ENCODE measurements around the gene ASF1B. TPM values are rescaled to one million over a fixed set of nuclear protein-coding genes. Genes with fewer than 3 reads are reported as not detected.
A peak's percentile ranks its signal among the peaks of the same experiment; 100 is the strongest.
"Not testable (repeated sequence)": the region's sequence is repeated elsewhere in the genome, so short reads cannot be mapped to it uniquely, and the experiment has no call there.

ASF1B gene
- total RNA-seq = 10 to 100 TPM; 48.2 to 89.3 TPM

DNA sequence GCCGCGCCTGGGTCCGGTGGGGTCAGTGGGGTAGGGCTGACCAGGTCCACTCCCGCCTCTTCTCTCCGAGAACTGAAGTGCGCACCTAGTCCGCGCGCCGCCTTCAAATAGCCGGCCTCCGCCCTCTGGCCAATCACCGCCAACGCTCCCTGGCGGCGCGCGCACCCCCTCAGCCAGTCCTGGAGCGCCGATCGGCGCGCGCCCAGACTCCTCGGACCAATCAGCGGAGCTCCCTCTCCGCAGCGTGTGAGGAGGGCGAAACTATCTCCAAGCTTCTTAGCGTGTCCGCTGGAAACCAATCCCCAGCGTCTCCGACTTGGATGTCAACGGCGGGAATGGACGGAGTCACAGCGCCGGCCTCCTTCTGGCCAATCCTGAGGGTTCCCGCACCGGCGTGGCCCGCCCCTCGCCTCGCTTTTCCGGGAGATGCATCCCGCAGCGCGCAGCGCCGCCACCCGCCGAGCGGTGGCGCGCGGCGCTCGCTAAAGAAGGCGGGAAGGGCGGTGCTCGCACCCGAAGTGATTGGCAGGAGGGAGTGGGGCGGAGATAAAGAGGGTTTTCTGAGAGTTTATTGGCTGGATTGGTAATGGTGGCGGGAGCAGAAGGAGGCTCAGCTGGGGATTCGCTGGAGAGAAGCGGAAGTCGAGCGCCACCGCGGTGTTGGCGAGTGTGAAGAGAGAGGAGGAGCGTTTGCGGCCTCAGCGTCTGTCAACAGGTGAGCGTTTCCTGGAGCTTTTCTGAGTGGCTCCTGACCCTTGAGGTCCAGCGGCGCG, at the start of gene ASF1B:
Gene ASF1B, minus strand, starts transcription at position 81 of the 773 bp plus-strand sequence. CDS start 133 bp downstream, outside the sequence.
- peak within 1 kb of the TSS; percentile 74 to 78 for H3K27ac Mint-ChIP-seq
- peak within 1 kb of the TSS; percentile 82 for H3K4me3 Mint-ChIP-seq
- ATAC-seq (peak; percentile 90 to 91), DNase-seq (ENCODE audit: low spot score) (peak; percentile 100)
- peaks cover 20 to 25% of the 10 kb centered on the region in 2 donors for H3K4me1 Mint-ChIP-seq (ENCODE audit: low read depth in 2 of 2)
- no peaks in the 10 kb centered on the region for H3K36me3 Mint-ChIP-seq
- no peaks in the 10 kb centered on the region for H3K27me3 Mint-ChIP-seq
- no peaks in the 10 kb centered on the region for H3K9me3 Mint-ChIP-seq

DNA sequence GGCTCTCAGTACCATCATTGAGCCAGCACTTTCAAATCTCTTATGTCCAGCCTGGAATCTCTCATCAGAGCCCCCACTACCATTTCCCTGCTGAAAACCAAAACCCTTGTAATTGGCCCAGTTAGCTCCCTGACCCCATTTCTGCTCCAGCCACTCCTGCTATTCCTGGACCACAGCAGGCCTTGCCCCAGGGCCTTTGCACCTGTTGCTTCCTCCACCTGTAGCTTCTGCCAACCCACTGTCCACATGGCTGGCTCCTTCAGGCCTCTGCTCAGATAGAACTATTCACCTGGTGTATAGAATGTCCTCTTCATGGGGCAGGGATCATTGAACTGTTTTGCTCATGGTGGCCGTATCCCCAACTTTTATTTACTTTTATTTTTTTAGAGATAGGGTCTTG, 49.3 kb upstream of the ASF1B start:
- not testable (repeated sequence) for H3K36me3 Mint-ChIP-seq; DNase-seq (ENCODE audit: low spot score); H3K9me3 Mint-ChIP-seq; ATAC-seq; H3K27me3 Mint-ChIP-seq; H3K4me3 Mint-ChIP-seq
- peak overlapping the region in 1 of 2 donors; percentile 48 for H3K27ac Mint-ChIP-seq
- H3K4me1 Mint-ChIP-seq (ENCODE audit: low read depth in 2 of 2) = peaks cover 0 to 11% of the 10 kb centered on the region in 2 donors

DNA sequence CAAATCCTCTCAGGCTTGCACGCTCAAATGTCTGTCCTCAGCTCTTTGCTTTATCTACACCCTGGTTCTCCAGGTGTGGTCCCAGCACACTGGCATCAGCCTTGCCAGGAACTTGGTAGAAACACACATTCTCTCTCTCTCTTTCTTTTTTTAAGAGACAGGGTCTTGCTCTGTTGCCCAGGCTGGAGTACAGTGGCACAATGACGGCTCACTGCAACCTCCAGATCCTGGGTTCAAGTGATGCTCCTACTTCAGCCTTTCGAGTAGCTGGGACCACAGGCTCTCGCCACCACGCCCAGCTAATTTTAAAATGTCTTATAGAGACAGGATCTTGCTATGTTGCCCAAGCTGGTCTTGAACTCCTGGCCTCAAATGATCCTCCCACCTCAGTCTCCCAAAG, 48.8 kb upstream of the ASF1B start:
- H3K4me3 Mint-ChIP-seq = no peak overlapping the region
- no peak overlapping the region for H3K27ac Mint-ChIP-seq
- peaks cover 0 to 6% of the 10 kb centered on the region in 2 donors for H3K4me1 Mint-ChIP-seq (ENCODE audit: low read depth in 2 of 2)

DNA sequence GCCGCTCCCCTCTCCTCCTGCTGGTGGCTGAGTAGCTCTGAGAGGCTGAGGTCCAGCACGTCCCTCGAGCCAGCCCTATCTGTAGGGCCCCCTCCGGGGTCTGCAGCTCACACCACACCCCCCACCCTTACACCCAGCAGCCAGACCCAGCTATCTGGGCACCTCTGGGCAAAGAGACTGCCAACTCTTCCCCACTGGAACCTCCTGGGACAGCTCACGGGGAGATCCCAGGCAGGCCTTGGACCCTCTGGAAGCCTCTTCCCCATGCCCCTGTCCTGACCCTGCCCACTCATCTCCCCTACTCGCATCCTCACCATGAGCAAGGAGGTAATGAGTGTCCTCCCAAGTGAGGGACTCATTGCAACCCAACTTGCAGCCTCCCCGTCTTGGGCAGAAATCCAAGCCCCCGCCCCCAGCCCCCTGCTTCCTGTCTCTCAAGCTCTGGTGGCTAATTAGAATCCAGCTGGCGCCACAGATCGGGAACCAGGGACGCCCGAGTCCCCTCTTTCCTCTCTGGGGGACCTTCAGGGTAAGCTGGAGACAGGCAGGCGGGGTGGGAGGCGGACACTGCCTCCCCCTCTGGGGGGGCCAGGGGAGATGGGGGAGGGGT, 47.5 kb upstream of the ASF1B start:
- Mint-ChIP-seq H3K4me3 (no peak overlapping the region), H3K36me3 (no peaks in the 10 kb centered on the region), H3K9me3 (no peaks in the 10 kb centered on the region), H3K4me1 (ENCODE audit: low read depth in 2 of 2) (peaks cover 0 to 6% of the 10 kb centered on the region in 2 donors), H3K27ac (no peak overlapping the region), H3K27me3 (no peaks in the 10 kb centered on the region)
- no peak for ATAC-seq
- DNase-seq (ENCODE audit: low spot score) = no peak

More for the DNA sequence above, 48.8 kb upstream of the ASF1B start:
- H3K27me3 Mint-ChIP-seq = no peaks in the 10 kb centered on the region
- H3K9me3 Mint-ChIP-seq = no peaks in the 10 kb centered on the region
- H3K36me3 Mint-ChIP-seq = no peaks in the 10 kb centered on the region
- ATAC-seq (no peak), DNase-seq (ENCODE audit: low spot score) (no peak)

DNA sequence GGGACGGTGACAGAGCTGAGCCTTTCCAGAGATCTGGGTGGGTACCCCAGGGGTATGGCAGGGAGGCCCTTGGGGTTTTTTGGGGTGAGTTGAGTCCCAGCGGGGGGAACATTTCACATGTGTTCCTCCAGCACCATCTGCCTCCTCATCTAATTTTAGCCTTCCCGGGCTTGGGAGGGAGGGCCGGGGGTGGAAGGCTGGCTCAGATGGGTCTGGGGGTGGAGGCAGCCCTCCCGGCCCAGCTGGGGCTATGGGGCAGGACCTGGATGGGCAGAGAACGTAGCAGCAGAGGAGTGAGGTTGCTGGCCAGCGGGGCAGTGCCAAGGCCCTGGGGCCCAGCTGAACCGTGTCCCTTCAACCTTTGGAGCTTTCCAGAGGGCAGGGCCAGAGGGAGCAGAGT, 46.1 kb upstream of the ASF1B start:
- H3K27ac Mint-ChIP-seq = no peak overlapping the region
- H3K9me3 Mint-ChIP-seq = no peaks in the 10 kb centered on the region
- H3K4me3 Mint-ChIP-seq = no peak overlapping the region
- DNase-seq (ENCODE audit: low spot score) = no peak
- peaks cover 0 to 4% of the 10 kb centered on the region in 2 donors for H3K4me1 Mint-ChIP-seq (ENCODE audit: low read depth in 2 of 2)
- no peak for ATAC-seq
- no peaks in the 10 kb centered on the region for H3K27me3 Mint-ChIP-seq
- H3K36me3 Mint-ChIP-seq = no peaks in the 10 kb centered on the region

DNA sequence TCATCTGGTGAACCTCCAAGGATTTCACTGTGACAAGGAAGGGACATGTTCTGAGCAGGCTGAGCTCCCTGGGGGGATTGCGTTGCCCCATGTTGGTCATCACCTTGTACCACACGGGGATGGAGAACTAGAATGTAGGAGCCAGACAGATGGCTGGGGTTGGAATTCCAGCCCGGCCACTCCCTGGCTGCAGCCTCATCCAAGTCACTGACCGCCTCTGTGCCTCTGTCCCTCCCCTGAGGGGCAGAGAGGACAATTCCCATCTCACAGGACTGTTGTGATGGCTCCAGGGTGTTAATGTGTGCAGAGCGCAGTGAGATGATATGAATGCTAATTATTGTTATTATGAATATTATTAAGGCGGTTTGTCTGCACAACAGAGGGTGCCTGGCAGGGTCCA, 45.5 kb upstream of the ASF1B start:
- Mint-ChIP-seq H3K4me3 (no peak overlapping the region), H3K4me1 (ENCODE audit: low read depth in 2 of 2) (peaks cover 0 to 4% of the 10 kb centered on the region in 2 donors), H3K36me3 (no peaks in the 10 kb centered on the region), H3K9me3 (no peaks in the 10 kb centered on the region), H3K27me3 (no peaks in the 10 kb centered on the region), H3K27ac (no peak overlapping the region)
- ATAC-seq = no peak
- no peak for DNase-seq (ENCODE audit: low spot score)

DNA sequence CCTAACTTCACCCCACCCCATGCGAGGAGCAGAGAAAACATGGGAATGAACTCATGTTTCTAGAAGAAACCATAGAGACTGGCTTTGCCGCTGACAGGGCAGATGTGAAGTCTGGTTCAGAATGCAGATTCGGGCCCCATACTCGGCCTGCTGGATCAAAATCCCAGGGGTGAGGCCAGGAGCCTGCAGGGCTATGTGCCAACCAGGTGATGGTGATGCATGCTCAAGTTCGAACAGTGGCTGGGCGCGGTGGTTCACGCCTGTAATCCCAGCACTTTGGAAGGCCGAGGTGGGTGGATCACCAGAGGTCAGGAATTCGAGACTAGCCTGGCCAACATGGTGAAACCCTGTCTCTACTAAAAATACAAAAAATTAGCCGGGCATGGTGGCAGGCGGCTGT, 44.8 kb upstream of the ASF1B start:
- DNase-seq (ENCODE audit: low spot score); ATAC-seq; H3K4me3 Mint-ChIP-seq; H3K27ac Mint-ChIP-seq; H3K27me3 Mint-ChIP-seq; H3K9me3 Mint-ChIP-seq; H3K4me1 Mint-ChIP-seq (ENCODE audit: low read depth in 2 of 2); H3K36me3 Mint-ChIP-seq: not testable (repeated sequence)

DNA sequence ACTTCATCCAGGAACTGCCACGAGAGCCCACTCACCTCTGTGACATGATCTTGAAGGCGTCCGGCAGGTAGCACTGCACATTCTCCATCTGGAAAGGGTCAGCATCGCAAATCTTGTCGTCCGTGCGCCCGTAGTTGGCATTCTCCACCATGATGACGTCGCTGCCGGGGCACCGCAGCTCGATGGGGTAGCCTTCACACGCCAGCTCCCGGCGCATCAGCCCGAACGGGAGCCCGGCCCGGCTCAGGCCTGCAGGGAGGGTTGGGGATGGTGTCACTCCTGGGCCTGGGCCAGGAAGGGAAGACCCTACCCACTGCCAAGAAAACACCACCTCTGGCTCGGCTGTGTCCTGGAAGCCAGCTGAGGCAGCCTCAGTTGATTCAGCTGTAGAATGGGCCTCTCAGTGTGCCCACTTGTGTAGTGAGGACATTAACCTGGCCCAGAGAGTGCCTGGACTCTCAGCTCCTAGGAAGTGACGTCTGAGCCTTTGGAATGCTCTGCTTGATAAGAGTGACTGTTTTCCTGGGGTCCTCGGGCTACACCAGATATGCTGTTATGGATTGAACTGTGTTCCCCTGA, 41.2 kb upstream of the ASF1B start:
- DNase-seq (ENCODE audit: low spot score) = no peak
- Mint-ChIP-seq H3K4me3 (no peak overlapping the region), H3K9me3 (no peaks in the 10 kb centered on the region), H3K4me1 (ENCODE audit: low read depth in 2 of 2) (peaks cover 9% of the 10 kb centered on the region in 2 donors), H3K36me3 (peaks cover 6% of the 10 kb centered on the region), H3K27ac (no peak overlapping the region), H3K27me3 (no peaks in the 10 kb centered on the region)
- ATAC-seq = no peak

DNA sequence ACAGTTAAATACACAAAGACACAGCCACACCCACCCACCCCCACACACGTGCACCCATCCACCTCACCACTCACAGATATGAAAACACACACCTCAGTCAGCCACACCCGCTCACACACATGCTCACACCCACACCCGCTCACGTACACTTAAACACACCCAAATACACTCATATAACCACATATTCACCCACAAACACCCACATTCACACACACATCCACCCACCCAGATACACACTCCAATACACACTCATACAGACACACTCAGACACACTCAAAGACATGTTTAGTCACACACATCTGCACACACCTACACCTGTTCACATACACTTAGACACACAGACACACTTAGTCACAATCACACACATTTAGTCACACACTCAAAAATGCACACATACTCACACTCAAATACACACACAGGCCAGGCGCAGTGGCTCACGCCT, 39.0 kb upstream of the ASF1B start:
- H3K27me3 Mint-ChIP-seq = no peaks in the 10 kb centered on the region

DNA sequence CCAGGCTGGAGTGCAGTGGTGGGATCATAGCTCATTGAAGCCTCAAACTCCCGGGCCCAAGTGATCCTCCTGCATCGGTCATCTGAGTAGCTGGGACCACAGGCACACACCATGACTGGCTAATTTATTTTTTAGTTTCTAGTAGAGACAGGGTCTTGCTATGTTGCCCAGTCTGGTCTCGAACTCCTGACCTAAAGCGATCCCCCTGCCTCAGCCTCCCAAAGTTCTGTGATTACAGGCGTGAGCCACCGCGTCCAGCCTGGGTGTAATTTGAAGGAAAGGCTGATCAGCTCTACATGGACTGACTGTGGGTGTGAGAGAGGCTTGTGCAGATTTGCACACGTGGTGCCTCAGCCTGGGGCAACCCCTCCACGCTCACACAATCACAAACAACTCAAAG, 38.5 kb upstream of the ASF1B start:
- ATAC-seq = no peak
- Mint-ChIP-seq H3K27ac (peak overlapping the region in 1 of 2 donors; percentile 12), H3K4me1 (ENCODE audit: low read depth in 2 of 2) (peaks cover 9% of the 10 kb centered on the region in 2 donors), H3K4me3 (no peak overlapping the region), H3K36me3 (peaks cover 6% of the 10 kb centered on the region), H3K27me3 (no peaks in the 10 kb centered on the region), H3K9me3 (no peaks in the 10 kb centered on the region)
- DNase-seq (ENCODE audit: low spot score) = no peak

More for the DNA sequence above, 39.0 kb upstream of the ASF1B start:
- no peaks in the 10 kb centered on the region for H3K9me3 Mint-ChIP-seq
- DNase-seq (ENCODE audit: low spot score) (no peak), ATAC-seq (no peak)
- no peak overlapping the region for H3K4me3 Mint-ChIP-seq
- peaks cover 6% of the 10 kb centered on the region for H3K36me3 Mint-ChIP-seq
- H3K27ac Mint-ChIP-seq = peak overlapping the region in 1 of 2 donors; percentile 12
- peaks cover 9% of the 10 kb centered on the region in 2 donors for H3K4me1 Mint-ChIP-seq (ENCODE audit: low read depth in 2 of 2)

DNA sequence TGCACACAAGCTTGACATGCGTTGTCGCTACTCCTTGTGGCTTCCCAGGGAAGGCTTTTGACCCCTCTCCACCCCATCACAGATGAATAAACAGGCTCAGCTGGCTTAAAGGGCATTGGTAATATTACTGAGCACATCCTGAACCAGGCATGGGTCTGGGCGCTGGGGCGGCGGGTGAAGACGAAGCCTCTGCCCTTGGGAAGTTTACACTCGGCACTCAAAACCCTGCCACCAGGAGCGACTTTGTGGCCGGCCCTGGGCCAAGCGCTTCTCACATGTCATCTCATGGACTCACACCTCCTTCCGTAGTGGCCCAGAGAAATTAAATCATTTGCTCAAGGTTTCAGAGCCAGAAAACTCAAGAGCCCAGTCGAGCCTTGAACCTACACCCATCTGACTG, 32.6 kb upstream of the ASF1B start:
- H3K36me3 Mint-ChIP-seq = no peaks in the 10 kb centered on the region
- no peak overlapping the region for H3K4me3 Mint-ChIP-seq
- no peak overlapping the region for H3K27ac Mint-ChIP-seq
- no peaks in the 10 kb centered on the region for H3K27me3 Mint-ChIP-seq
- peaks cover 12 to 27% of the 10 kb centered on the region in 2 donors for H3K4me1 Mint-ChIP-seq (ENCODE audit: low read depth in 2 of 2)
- ATAC-seq = no peak
- DNase-seq (ENCODE audit: low spot score) = no peak
- H3K9me3 Mint-ChIP-seq = no peaks in the 10 kb centered on the region

DNA sequence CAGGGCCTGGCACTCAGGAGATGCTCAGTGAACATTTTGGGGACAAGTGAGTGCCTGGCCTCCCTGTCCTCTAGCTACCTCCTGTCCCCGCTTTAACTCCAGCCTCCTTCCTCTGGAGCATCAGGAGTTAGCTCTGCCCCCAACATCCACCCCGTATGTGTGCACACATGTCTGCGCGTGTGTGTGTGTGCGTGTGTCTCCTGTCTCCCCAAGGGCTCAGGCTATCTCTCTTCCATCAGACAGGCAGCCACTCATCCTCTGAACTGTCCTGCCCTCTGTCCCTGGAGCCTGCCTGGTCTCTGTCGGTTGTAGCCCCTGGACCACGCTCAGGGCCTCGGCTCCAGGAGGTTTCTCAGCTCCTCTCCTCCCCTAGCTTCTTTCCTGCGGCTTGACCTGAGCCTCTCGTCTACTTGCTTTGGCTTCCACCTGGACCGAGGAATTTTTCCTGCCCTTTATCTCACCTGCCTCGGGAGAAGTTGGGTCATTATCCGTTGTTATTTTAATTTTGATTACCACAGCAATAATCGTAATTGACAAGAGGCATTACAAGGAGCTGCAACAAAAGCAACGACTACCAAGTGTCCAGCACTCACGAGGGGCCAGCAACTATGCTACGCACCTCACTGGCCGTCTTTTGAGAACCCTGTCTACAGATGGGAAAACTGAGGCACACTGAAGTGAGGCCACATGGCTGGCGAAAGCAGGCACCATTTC, 32.0 kb upstream of the ASF1B start:
- Mint-ChIP-seq H3K27ac (peak overlapping the region in 1 of 2 donors; percentile 30), H3K4me3 (peak overlapping the region; percentile 13)

DNA sequence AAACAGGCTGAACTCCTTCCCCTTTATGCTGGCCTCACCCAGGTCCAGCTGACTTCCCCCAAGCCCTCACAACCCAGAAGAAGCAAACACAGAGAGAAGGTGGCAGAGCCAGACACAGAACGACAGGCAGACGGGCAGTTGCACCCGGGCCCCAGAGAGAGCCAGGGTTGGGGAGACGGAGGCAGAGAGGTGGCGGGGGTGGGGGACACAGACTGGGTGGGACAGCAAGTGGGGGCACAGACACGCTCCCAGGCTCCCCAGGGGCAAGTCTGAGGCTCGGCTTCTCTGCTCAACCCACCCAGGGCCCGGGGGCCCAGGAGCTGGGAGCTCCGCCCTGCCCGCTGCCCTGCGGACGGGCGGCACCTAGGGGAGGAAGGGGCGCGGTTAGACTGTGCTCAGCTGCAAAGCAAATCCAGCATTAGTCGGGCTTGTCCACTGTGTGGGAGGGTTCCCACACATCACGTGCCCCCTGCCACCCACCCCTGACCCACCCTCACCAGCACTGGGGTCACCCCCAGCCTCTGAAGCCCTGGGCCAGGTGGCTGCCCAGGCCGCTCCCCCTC, 31.3 kb upstream of the ASF1B start:
- H3K27ac Mint-ChIP-seq = peak overlapping the region in 1 of 2 donors; percentile 90

More for the DNA sequence above, 32.0 kb upstream of the ASF1B start:
- DNase-seq (ENCODE audit: low spot score) (no peak), ATAC-seq (no peak)
- H3K9me3 Mint-ChIP-seq = no peaks in the 10 kb centered on the region
- no peaks in the 10 kb centered on the region for H3K36me3 Mint-ChIP-seq
- peaks cover 12 to 27% of the 10 kb centered on the region in 2 donors for H3K4me1 Mint-ChIP-seq (ENCODE audit: low read depth in 2 of 2)
- H3K27me3 Mint-ChIP-seq = no peaks in the 10 kb centered on the region

More for the DNA sequence above, 31.3 kb upstream of the ASF1B start:
- peak overlapping the region; percentile 90 for H3K4me3 Mint-ChIP-seq
- no peaks in the 10 kb centered on the region for H3K9me3 Mint-ChIP-seq
- peak; percentile 55 to 61 for ATAC-seq
- H3K36me3 Mint-ChIP-seq = no peaks in the 10 kb centered on the region
- DNase-seq (ENCODE audit: low spot score) = no peak
- H3K4me1 Mint-ChIP-seq (ENCODE audit: low read depth in 2 of 2) = peaks cover 12 to 27% of the 10 kb centered on the region in 2 donors
- no peaks in the 10 kb centered on the region for H3K27me3 Mint-ChIP-seq
